Neural progenitor cell (in vitro differentiated cells): ENCODE data around the gene MUC6. TPM values are rescaled to one million over a fixed set of nuclear protein-coding genes. Genes with fewer than 3 reads are reported as not detected.

ENCODE experiments used
- DNase-seq: peaks from one replicate; pipeline ENCODE4 v3.0.0-alpha.2; 2016; ENCODE audit warnings: low spot score
- H2AFZ ChIP-seq: fragments of 200-600 bp; sonication (generic); replicated peaks from 2 replicates; pipeline ENCODE4 v1.6.1; 2016; ENCODE audit warnings: antibody characterized with exemption
- H3F3A ChIP-seq: fragments of 200-600 bp; sonication (generic); 2 replicates; pipeline ENCODE4 v1.6.1; 2016; ENCODE audit warnings: antibody characterized with exemption, low read depth
- H3K27ac ChIP-seq: fragments of 200-600 bp; sonication (generic); 2 replicates; pipeline ENCODE4 v1.5.1; 2016; ENCODE audit warnings: mild to moderate bottlenecking
- H3K27me3 ChIP-seq: fragments of 200-600 bp; sonication (generic); 2 replicates; pipeline ENCODE4 v1.6.1; 2016; ENCODE audit warnings: mild to moderate bottlenecking, moderate library complexity
- H3K36me3 ChIP-seq: fragments of 200-600 bp; sonication (generic); 2 replicates; pipeline ENCODE4 v1.5.1; 2016
- H3K4me1 ChIP-seq: fragments of 200-600 bp; sonication (generic); 2 replicates; pipeline ENCODE4 v1.6.1; 2016; ENCODE audit warnings: mixed run types
- H3K4me2 ChIP-seq: fragments of 200-600 bp; sonication (generic); 2 replicates; pipeline ENCODE4 v1.6.1; 2016
- H3K4me3 ChIP-seq: fragments of 200-600 bp; sonication (generic); 2 replicates; pipeline ENCODE4 v1.5.1; 2016
- H3K79me2 ChIP-seq: fragments of 200-600 bp; sonication (generic); 2 replicates; pipeline ENCODE4 v1.6.1; 2016; ENCODE audit warnings: low read depth
- H3K9ac ChIP-seq: fragments of 200-600 bp; sonication (generic); 2 replicates; pipeline ENCODE4 v1.6.1; 2016
- H3K9me3 ChIP-seq: fragments of 200-600 bp; sonication (generic); 2 replicates; pipeline ENCODE4 v1.5.1; 2016; ENCODE audit warnings: low read depth
- H4K20me1 ChIP-seq: fragments of 200-600 bp; sonication (generic); 2 replicates; pipeline ENCODE4 v1.6.1; 2016; ENCODE audit warnings: low read depth
- H3K27ac Mint-ChIP-seq: 3 replicates; pipeline ENCODE4 v1.8.0; 2021; ENCODE audit warnings: mixed read lengths
- H3K27me3 Mint-ChIP-seq: 2 replicates; pipeline ENCODE4 v1.8.0; 2022; ENCODE audit warnings: low read depth, mild to moderate bottlenecking, inconsistent platforms, moderate library complexity, mixed read lengths; ENCODE audit not compliant: insufficient read depth
- H3K36me3 Mint-ChIP-seq: 3 replicates; pipeline ENCODE4 v1.8.0; 2021; ENCODE audit warnings: mixed read lengths
- H3K4me1 Mint-ChIP-seq: 3 replicates; pipeline ENCODE4 v1.8.0; 2021; ENCODE audit warnings: mixed read lengths
- H3K4me3 Mint-ChIP-seq: 3 replicates; pipeline ENCODE4 v1.8.0; 2021; ENCODE audit warnings: mild to moderate bottlenecking, moderate library complexity, mixed read lengths
- H3K9me3 Mint-ChIP-seq: 3 replicates; pipeline ENCODE4 v1.8.0; 2020; ENCODE audit warnings: mixed read lengths
- CTCF ChIP-seq: fragments of 200-600 bp; sonication (generic); IDR thresholded peaks from 2 replicates; pipeline ENCODE4 v1.5.1; 2017; ENCODE audit warnings: antibody characterized with exemption, mild to moderate bottlenecking
- EZH2 ChIP-seq: fragments of 200-600 bp; sonication (generic); IDR thresholded peaks from 2 replicates; pipeline ENCODE4 v1.6.1; 2017; ENCODE audit warnings: antibody characterized with exemption, mild to moderate bottlenecking, moderate library complexity
- EZH2phosphoT487 ChIP-seq: fragments of 200-600 bp; sonication (generic); IDR thresholded peaks from 2 replicates; pipeline ENCODE4 v1.6.1; 2017; ENCODE audit warnings: antibody characterized with exemption
- total RNA-seq: library from RNA; depleted of rRNA; stranded (reverse); fragments of >200 nt; gene quantifications from 2 replicates; pipeline ENCODE4 v1.2.3, GENCODE V29; 2015; ENCODE audit warnings: low replicate concordance

Gene MUC6
- total RNA-seq, 1 donor from 2014 or later, result not detected

- DNase-seq, result no peak
- Histone ChIP-seq H3F3A (no peaks in the 10 kb centered on the region), H3K27me3 (no peaks in the 10 kb centered on the region), H3K27ac (no peak overlapping the region), H4K20me1 (no peaks in the 10 kb centered on the region), H3K9ac (no peak overlapping the region), H3K4me1 (no peaks in the 10 kb centered on the region), H3K36me3 (no peaks in the 10 kb centered on the region), H2AFZ (no peak overlapping the region), H3K79me2 (no peaks in the 10 kb centered on the region), H3K4me3 (no peak overlapping the region), H3K4me2 (no peak overlapping the region), H3K9me3 (no peaks in the 10 kb centered on the region)
- H3K27ac Mint-ChIP-seq, result no peak overlapping the region
- peaks cover 6% of the 10 kb centered on the region for H3K27me3 Mint-ChIP-seq
- H3K4me1 Mint-ChIP-seq, result peaks cover 3% of the 10 kb centered on the region
- H3K4me3 Mint-ChIP-seq, result no peak overlapping the region
- TF ChIP-seq EZH2phosphoT487 (no peak), EZH2 (no peak), CTCF (no peak)
- H3K9me3 Mint-ChIP-seq, result peaks cover 16% of the 10 kb centered on the region
- peaks cover 29% of the 10 kb centered on the region for H3K36me3 Mint-ChIP-seq
Measured at GRCh38 chr11:1013631-1013935, 22.9 kb downstream of the MUC6 start.

- TF ChIP-seq EZH2phosphoT487 (no peak), CTCF (no peak), EZH2 (no peak)
- H3K4me3 ChIP-seq, result no peak overlapping the region
- no peaks in the 10 kb centered on the region for H4K20me1 ChIP-seq
- H3K4me2 ChIP-seq, result no peak overlapping the region
- Mint-ChIP-seq H3K4me3 (no peak overlapping the region), H3K27ac (no peak overlapping the region), H3K27me3 (peaks cover 6% of the 10 kb centered on the region), H3K4me1 (no peaks in the 10 kb centered on the region), H3K36me3 (peaks cover 25% of the 10 kb centered on the region), H3K9me3 (peaks cover 16% of the 10 kb centered on the region)
- no peak for DNase-seq
- no peaks in the 10 kb centered on the region for H3K79me2 ChIP-seq
- no peaks in the 10 kb centered on the region for H3K36me3 ChIP-seq
- no peak overlapping the region for H3K9ac ChIP-seq
- no peaks in the 10 kb centered on the region for H3K27me3 ChIP-seq
- no peak overlapping the region for H2AFZ ChIP-seq
- no peak overlapping the region for H3K27ac ChIP-seq
- no peaks in the 10 kb centered on the region for H3F3A ChIP-seq
- H3K9me3 ChIP-seq, result no peaks in the 10 kb centered on the region
- H3K4me1 ChIP-seq, result no peaks in the 10 kb centered on the region
Measured at GRCh38 chr11:1012740-1013630, 23.5 kb downstream of the MUC6 start.

GRCh38 chr11:1012291-1012690, 24.2 kb downstream of the MUC6 start:
- Histone ChIP-seq H3K4me1 (no peaks in the 10 kb centered on the region), H3K27me3 (no peaks in the 10 kb centered on the region), H3K4me2 (no peak overlapping the region), H3K79me2 (no peaks in the 10 kb centered on the region), H3K36me3 (no peaks in the 10 kb centered on the region), H4K20me1 (no peaks in the 10 kb centered on the region), H3K9me3 (no peaks in the 10 kb centered on the region), H3F3A (no peaks in the 10 kb centered on the region), H3K9ac (no peak overlapping the region), H3K4me3 (no peak overlapping the region), H2AFZ (no peak overlapping the region), H3K27ac (no peak overlapping the region)
- peaks cover 5% of the 10 kb centered on the region for H3K27me3 Mint-ChIP-seq
- H3K9me3 Mint-ChIP-seq, result peaks cover 11% of the 10 kb centered on the region
- H3K36me3 Mint-ChIP-seq, result peaks cover 20% of the 10 kb centered on the region
- no peaks in the 10 kb centered on the region for H3K4me1 Mint-ChIP-seq
- DNase-seq, result no peak
- TF ChIP-seq CTCF, result no peak
- no peak for TF ChIP-seq EZH2phosphoT487
- no peak for TF ChIP-seq EZH2
- H3K4me3 Mint-ChIP-seq, result no peak overlapping the region
- no peak overlapping the region for H3K27ac Mint-ChIP-seq
